HAP-1 (cell line): ENCODE measurements around the gene LRP4.

Source experiments
- DNase-seq, 2 experiments: peaks; one replicate each; pipeline ENCODE4 v3.0.0-alpha.2; 2016 to 2020; ENCODE audit warnings: low spot score in 2 of 2
- H3K27me3 ChIP-seq: fragments of 250-450 bp; sonication (Bioruptor Pico); 2 replicates; pipeline ENCODE4 v1.5.1; 2020; ENCODE audit warnings: low read depth, mild to moderate bottlenecking, moderate library complexity
- H3K36me3 ChIP-seq: fragments of 250-450 bp; sonication (Bioruptor Pico); replicated peaks from 2 replicates; pipeline ENCODE4 v1.5.1; 2020; ENCODE audit warnings: mild to moderate bottlenecking
- H3K4me1 ChIP-seq: fragments of 250-450 bp; sonication (Bioruptor Pico); 2 replicates; pipeline ENCODE4 v1.5.1; 2020; ENCODE audit warnings: mild to moderate bottlenecking
- H3K4me3 ChIP-seq: fragments of 250-450 bp; sonication (Bioruptor Pico); 2 replicates; pipeline ENCODE4 v1.5.1; 2020; ENCODE audit warnings: mild to moderate bottlenecking, moderate library complexity
- H3K9me3 ChIP-seq: fragments of 250-450 bp; sonication (Bioruptor Pico); 2 replicates; pipeline ENCODE4 v1.5.1; 2020; ENCODE audit warnings: mild to moderate bottlenecking, moderate library complexity
- in situ Hi-C: fragments of 300-500 bp; cut with MboI; formaldehyde crosslinking; loops from 3 replicates; pipeline ENCODE4 v1.14.3; 2020; ENCODE audit warnings: low sequenced_read_pairs, inconsistent platforms, mixed read lengths

LRP4 gene

DNA sequence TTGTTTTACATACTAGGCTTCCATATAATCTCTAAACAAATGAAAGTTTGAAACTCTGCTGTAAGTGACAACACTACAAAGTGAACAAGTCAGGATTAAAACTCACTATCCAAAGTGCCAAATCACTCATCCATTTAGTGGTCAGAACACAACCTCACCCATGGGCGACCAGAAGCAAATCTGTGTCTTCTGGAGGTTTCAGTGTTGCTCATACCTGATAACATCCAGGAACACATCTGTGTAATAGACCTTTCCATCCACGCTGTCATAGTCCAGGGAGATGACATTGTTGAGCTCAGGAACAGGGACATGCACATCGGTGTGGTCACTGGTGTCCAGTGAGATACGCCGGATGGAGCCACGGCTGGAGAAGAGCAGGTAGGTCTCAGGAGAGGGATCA, 43.8 kb downstream of the LRP4 start:
- no peak for DNase-seq
- Histone ChIP-seq H3K36me3 (peaks cover 79% of the 10 kb centered on the region), H3K27me3 (no peaks in the 10 kb centered on the region), H3K9me3 (no peaks in the 10 kb centered on the region), H3K4me1 (no peaks in the 10 kb centered on the region), H3K4me3 (no peak overlapping the region)
- in situ Hi-C loops: loop anchor here (25.0 kb wide), 1 partner anchor 88 kb away; no protein-coding TSS in a partner anchor

DNA sequence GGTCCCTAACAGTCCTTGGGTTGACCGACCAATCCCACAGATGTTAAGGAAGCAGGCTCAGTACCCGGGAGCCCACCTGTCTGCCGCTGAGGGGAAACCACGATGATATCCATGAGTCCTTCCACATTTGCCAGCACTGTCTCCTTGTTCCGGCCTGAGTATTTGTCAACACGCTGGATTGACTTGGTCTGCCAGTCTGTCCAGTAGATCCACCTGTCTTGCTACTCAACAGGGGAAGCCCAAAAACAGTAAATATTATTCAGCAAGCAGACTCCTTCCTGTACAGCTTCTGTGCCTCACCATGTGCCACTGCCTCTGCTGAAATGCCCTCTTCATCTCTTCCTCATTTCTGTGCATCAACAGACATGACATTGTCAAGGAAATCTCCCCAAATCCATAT, 49.4 kb downstream of the LRP4 start:
- Histone ChIP-seq H3K4me3 (no peak overlapping the region), H3K4me1 (no peaks in the 10 kb centered on the region), H3K36me3 (peaks cover 71% of the 10 kb centered on the region), H3K27me3 (no peaks in the 10 kb centered on the region), H3K9me3 (no peaks in the 10 kb centered on the region)
- no peak for DNase-seq
- in situ Hi-C loops: loop anchor here (25.0 kb wide), 1 partner anchor 93 kb away; no protein-coding TSS in a partner anchor

DNA sequence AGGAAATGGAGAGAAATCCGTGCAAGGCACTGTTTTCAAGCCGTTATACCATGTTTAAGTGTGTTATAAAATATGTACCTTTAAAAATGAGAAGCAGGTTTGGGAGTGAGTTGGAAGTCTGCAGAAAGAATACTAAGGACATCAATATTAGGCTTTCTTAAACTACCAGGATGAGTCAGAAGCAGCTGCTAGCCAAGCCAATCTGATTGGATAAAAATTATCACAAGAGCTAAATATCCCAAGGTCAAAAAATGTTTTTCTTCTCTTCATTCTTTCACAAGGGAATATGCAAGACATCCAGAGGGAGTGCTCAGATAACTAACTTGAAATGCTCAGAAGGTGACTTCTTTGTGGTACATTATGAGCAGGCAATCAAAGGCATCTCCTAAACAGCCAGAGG, 53.0 kb downstream of the LRP4 start:
- peaks cover 68% of the 10 kb centered on the region for H3K36me3 ChIP-seq
- DNase-seq: no peak
- in situ Hi-C loops: loop anchor here (25.0 kb wide), 1 partner anchor 97 kb away; no protein-coding TSS in a partner anchor

DNA sequence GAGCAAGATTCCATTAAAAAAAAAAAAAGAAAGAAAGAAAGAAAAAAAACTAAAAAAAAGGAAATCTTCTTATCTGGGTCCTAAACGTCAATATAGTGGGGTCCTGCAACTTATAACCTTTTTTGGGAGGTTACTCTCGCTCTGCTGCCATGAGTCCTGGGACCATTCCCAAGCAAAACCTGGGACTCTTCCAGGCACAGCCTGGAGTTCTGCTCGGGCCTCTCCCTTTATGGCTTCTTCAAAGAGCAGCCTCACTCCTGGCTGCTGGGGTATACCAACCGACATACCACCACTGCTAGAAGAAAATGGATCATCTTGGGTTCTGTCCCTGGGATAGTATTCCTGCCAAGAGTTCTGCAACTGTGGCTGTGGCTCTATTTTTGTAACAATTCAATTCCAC, 58.1 kb downstream of the LRP4 start:
- in situ Hi-C loops: loop anchor here (25.0 kb wide), 1 partner anchor 102 kb away; no protein-coding TSS in a partner anchor
- DNase-seq: no peak
- H3K9me3 ChIP-seq: no peaks in the 10 kb centered on the region; the same call in 1 of the 2 replicates
- H3K36me3 ChIP-seq: peaks cover 54% of the 10 kb centered on the region
- H3K27me3 ChIP-seq: no peaks in the 10 kb centered on the region
- H3K4me1 ChIP-seq: no peaks in the 10 kb centered on the region
- H3K4me3 ChIP-seq: no peak overlapping the region

More for the DNA sequence above, 53.0 kb downstream of the LRP4 start:
- H3K4me1 ChIP-seq: no peaks in the 10 kb centered on the region
- no peaks in the 10 kb centered on the region for H3K27me3 ChIP-seq
- H3K9me3 ChIP-seq: no peaks in the 10 kb centered on the region; the same call in 1 of the 2 replicates
- no peak overlapping the region for H3K4me3 ChIP-seq

DNA sequence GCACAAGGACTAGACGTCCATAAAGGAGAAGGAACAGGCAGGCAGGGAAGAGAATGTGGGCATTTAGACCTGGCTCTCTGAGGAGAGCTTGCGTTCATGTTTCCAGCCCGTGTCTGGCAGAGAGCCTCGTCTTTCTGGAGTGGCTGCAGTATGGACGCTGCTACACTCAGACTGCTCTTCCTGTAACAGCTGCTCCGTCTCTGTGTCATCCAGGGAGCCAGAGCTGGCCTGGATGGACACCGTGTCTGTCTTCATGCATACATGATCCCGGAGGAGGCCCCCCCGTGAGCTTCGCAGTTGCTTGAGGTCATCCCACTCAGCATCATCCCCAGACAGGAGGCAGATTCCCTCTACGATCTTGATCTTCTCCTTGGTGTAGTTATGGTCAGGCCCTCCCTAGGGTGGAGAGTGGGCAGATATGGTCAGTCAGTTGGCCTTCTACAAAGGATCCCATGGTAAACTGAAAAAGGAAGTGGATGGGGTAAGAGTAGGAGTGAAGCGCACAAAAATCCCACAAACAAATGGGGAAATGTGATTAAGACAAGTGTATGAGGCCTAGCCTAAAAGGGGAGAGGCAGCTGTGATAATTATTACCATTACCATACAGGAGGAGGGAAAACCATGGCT, 59.3 kb downstream of the LRP4 start:
- Histone ChIP-seq H3K4me3 (no peak overlapping the region), H3K9me3 (no peaks in the 10 kb centered on the region; the same call in 1 of the 2 replicates), H3K27me3 (no peaks in the 10 kb centered on the region), H3K4me1 (no peaks in the 10 kb centered on the region), H3K36me3 (peaks cover 42% of the 10 kb centered on the region)
- DNase-seq: no peak
- in situ Hi-C loops: loop anchor here (25.0 kb wide), 1 partner anchor 103 kb away; no protein-coding TSS in a partner anchor

DNA sequence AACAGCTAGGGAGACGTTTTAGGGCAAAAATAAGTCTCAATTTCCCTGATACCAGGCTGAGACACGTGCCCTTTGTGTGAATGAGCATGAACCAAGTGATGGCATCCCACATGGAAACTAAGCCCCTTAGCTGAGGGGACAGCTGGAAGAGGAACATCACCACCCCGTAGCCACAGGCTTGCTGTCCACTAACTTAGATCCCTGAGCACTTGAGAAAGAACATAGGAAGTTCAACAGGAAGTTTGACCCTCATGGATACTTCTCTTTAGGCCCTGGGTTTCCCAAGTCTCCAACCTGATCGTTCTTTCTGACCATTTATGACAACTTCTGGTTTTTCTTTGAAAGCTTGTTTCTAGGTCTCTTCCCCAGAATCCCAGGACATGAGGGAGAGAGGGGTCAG, 60.7 kb downstream of the LRP4 start:
- no peaks in the 10 kb centered on the region; the same call in 1 of the 2 replicates for H3K9me3 ChIP-seq
- H3K4me1 ChIP-seq: no peaks in the 10 kb centered on the region
- no peaks in the 10 kb centered on the region for H3K27me3 ChIP-seq
- no peak for DNase-seq
- peaks cover 31% of the 10 kb centered on the region for H3K36me3 ChIP-seq
- in situ Hi-C loops: loop anchor here (25.0 kb wide), 1 partner anchor 105 kb away; no protein-coding TSS in a partner anchor
- no peak overlapping the region for H3K4me3 ChIP-seq

DNA sequence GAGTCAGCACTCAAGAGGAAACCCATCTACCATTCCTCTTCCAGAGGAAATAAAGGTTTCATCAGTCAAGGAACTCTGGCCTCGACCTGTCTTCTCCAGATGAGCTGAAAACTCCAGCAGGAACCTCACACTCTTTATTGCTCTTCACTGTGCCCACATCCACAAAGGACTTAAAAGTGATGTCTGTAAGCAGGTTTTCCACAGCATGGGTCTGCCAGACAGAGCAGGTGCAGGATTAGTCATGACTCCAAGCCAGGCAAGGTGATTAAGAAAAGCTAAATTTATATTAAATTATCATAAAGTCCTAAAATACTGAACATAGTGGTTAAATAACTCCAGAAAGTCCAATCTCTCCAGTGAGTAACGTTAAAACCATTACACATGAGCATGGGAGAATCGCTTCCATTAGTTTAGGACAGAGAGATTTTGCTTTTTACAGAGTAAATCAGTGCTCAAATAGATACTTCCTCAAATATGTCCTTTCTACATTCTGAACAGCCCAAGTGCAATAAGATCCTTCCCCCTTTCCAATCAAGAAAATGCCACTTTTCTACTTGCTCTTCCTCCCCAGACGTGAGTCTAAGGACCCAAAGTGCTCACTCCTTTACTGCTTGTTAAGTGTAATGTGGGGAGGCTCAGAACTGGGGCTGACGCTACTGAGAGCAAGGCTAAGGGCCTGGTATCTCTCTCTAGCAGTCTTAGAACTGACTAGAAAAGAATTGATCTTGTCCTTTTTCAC, 61.6 kb downstream of the LRP4 start:
- no peak for DNase-seq
- Histone ChIP-seq H3K4me1 (no peaks in the 10 kb centered on the region), H3K27me3 (no peaks in the 10 kb centered on the region), H3K36me3 (peaks cover 24% of the 10 kb centered on the region), H3K4me3 (no peak overlapping the region), H3K9me3 (no peaks in the 10 kb centered on the region; the same call in 1 of the 2 replicates)
- in situ Hi-C loops: loop anchor here (25.0 kb wide), 1 partner anchor 106 kb away; no protein-coding TSS in a partner anchor

DNA sequence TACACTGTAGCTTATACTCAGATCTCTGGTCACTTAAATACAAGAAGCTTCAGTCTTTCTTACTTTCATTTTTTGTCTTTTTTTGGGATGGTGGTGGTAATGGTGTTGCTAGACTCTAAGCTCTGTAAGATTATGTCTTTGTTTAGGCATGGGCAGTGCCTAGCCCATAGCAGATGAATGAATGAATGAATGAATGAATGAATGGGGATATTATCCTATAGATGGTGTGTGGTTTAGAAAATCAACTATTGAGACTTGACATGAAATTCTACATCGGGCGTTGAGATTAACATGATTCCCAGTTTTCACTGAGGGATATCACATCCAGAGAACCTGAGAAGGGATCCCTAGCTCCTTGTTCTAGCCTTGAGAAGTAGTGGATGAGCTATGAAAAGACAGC, 62.5 kb downstream of the LRP4 start:
- no peak for DNase-seq
- Histone ChIP-seq H3K27me3 (no peaks in the 10 kb centered on the region), H3K4me1 (peaks cover 9% of the 10 kb centered on the region), H3K4me3 (no peak overlapping the region), H3K36me3 (peaks cover 21% of the 10 kb centered on the region), H3K9me3 (no peaks in the 10 kb centered on the region)
- in situ Hi-C loops: loop anchor here (25.0 kb wide), 1 partner anchor 106 kb away; no protein-coding TSS in a partner anchor

DNA sequence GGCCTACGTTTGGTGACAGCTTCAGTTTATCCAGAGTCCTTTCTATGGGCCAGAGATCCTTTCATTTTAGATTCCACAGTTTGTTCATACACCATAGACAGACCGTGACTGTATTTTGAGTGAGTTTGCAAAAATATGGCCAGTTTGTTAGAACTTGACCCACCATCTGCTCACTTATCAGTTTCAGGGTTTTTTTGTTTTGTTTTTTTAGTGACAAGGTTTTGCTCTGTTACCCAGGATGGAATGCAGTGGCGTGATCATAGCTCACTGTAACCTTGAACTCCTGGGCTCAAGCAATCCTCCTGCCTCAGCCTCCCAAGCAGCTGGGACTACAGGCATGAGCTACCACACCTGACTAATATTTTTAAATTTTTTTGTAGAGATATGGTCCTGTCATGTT, 63.2 kb downstream of the LRP4 start:
- in situ Hi-C loops: loop anchor here (25.0 kb wide), 1 partner anchor 107 kb away; no protein-coding TSS in a partner anchor
- DNase-seq: no peak
- Histone ChIP-seq H3K36me3 (peaks cover 21% of the 10 kb centered on the region), H3K4me1 (peaks cover 16% of the 10 kb centered on the region), H3K27me3 (no peaks in the 10 kb centered on the region), H3K4me3 (no peak overlapping the region), H3K9me3 (no peaks in the 10 kb centered on the region)

DNA sequence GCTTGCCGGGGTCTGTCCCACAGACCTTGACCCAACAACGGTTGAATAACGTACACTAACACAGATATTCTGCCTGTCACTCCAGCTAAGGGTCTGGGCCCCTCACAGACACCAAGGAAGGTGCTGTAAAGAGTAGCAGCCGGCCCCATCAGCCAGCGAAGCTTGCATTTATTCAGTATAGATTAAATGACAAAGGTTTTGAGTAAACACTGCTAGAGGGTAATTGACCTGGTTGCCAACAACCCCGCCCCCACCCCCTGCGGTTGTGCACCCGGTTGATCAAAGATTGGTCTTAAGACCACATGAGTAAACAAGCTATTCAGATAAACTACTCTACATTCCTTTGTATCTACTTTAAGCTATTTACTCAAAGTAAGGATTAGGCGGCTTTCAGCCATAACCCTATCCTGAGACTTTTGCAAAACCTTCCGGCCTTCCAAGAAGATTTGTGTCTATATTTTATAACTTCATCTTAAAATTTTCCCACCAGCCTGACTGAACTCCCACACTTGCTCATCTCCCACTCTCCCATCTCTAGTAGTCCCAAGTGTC, 67.4 kb downstream of the LRP4 start:
- no peaks in the 10 kb centered on the region for H3K36me3 ChIP-seq
- H3K27me3 ChIP-seq: no peaks in the 10 kb centered on the region
- no peak overlapping the region for H3K4me3 ChIP-seq
- no peaks in the 10 kb centered on the region for H3K9me3 ChIP-seq
- peak; percentile 85 to 90 for DNase-seq
- in situ Hi-C loops: loop anchor here (25.0 kb wide), 1 partner anchor 111 kb away; no protein-coding TSS in a partner anchor
- peaks cover 26% of the 10 kb centered on the region for H3K4me1 ChIP-seq

DNA sequence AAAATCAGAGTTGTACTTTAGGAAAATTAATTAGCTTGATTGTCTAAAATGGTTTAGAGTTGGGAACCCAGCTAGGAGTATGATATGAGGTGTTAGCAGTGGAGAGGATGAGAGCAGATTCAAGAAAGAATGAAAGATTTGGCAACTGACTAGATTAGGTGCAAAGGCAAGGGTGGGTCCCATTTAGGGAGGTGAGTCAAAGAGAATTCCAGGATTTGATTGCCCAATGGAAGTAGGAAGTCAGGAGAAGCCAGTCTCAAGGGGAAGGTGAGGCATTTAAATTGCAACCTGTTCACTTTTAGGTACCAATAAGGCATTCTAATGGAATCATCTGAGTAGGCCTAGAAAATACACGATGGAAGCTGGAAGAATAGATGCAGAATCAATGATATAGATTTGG, 68.7 kb downstream of the LRP4 start:
- in situ Hi-C loops: loop anchor here (25.0 kb wide), 1 partner anchor 113 kb away; no protein-coding TSS in a partner anchor
- no peaks in the 10 kb centered on the region for H3K36me3 ChIP-seq
- H3K4me1 ChIP-seq: peaks cover 26% of the 10 kb centered on the region
- no peak overlapping the region for H3K4me3 ChIP-seq
- no peaks in the 10 kb centered on the region for H3K9me3 ChIP-seq
- no peak for DNase-seq
- no peaks in the 10 kb centered on the region for H3K27me3 ChIP-seq

DNA sequence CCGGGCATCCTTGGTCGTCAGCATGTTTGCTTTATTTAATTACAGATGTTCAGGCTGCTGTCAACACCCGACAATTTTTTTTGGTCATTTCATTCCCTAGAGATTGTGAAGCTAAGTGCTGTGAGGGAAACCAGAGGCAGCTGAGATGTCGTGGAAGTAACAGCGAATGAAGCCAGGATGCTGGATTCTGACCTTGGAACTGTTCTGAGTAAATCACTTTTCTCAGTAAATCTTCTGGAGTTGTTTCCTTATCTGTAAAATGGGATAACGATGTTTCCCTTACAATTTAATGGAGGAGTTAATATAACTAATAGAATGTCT, 71.9 kb downstream of the LRP4 start:
- Histone ChIP-seq H3K9me3 (no peaks in the 10 kb centered on the region), H3K4me3 (peak overlapping the region; percentile 98), H3K4me1 (peaks cover 28% of the 10 kb centered on the region), H3K36me3 (peaks cover 7% of the 10 kb centered on the region), H3K27me3 (no peaks in the 10 kb centered on the region)
- in situ Hi-C loops: no loop called here
- no peak for DNase-seq

DNA sequence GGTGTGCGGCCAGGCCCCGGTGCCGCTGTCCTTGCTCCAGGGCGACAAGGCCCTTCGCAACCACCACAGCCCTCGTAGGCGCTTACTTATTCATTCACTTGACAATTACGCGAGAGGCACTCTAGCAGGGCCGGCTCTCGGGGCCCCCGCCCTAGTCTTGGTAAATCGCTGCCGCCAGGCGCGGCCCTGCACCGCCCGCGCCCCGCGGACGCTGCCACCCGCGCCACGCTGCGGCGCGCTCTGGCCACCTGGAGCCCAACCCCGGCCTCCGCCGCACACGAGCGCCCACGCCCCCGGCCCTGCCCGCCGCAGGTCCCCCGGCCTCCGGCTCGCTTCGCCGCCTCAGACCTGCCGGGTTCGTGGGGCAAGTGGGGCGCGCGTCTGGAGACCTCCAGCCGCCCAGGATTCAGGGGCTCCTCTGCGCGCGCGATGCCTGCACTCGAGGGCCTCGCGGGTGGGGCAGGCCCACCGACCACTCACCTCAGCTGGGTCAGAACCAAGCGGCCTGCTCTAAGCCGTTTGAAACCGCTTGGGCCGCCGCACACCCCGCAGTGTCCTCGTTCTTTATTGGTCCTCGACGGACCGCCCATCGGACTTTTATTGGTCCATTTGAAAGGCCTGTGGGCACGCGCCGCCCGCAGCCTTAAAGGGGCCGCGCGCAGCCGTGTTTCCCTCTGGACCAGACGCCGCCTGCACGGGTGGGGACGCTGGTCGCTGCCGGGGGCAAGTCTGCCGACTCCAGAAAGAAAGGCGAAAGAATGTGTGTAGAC, 72.4 kb downstream of the LRP4 start, which contains the start of gene CKAP5:
TSS of gene CKAP5 (minus strand) at position 541 of the 770 bp plus-strand sequence. CDS start 25,049 bp downstream, outside the sequence.
- Histone ChIP-seq H3K4me3 (peak within 1 kb of the TSS; percentile 98), H3K36me3 (peaks cover 7% of the 10 kb centered on the region), H3K27me3 (no peaks in the 10 kb centered on the region), H3K4me1 (peaks cover 22% of the 10 kb centered on the region), H3K9me3 (no peaks in the 10 kb centered on the region)
- in situ Hi-C loops: no loop called here
- DNase-seq: peak; percentile 85 to 93
